NT2/D1 (cell line): Measurements from ENCODE around the gene C1D.
"Not testable (repeated sequence)": the region's sequence is repeated elsewhere in the genome, so short reads cannot be mapped to it uniquely, and the experiment has no call there.

Experiments used
- DNase-seq: peaks from one replicate; pipeline ENCODE4 v3.0.0-alpha.2; 2011; ENCODE audit warnings: low read depth, low spot score
- H3K27me3 ChIP-seq: 2 replicates; pipeline ENCODE4 v1.6.0; 2011; ENCODE audit warnings: mild to moderate bottlenecking; ENCODE audit not compliant: insufficient read length, insufficient read depth
- H3K36me3 ChIP-seq: 2 replicates; pipeline ENCODE4 v1.6.1; 2011; ENCODE audit warnings: mild to moderate bottlenecking, low read length, mixed read lengths; ENCODE audit not compliant: insufficient read depth, insufficient read length
- H3K4me1 ChIP-seq: 2 replicates; pipeline ENCODE4 v1.5.1; 2011; ENCODE audit not compliant: insufficient read depth, insufficient read length
- H3K4me3 ChIP-seq: 2 replicates; pipeline ENCODE4 v1.5.1; 2011; ENCODE audit warnings: low read depth; ENCODE audit not compliant: insufficient read length
- H3K9ac ChIP-seq: 2 replicates; pipeline ENCODE4 v1.6.0; 2011; ENCODE audit warnings: low read depth; ENCODE audit not compliant: insufficient read length
- H3K9me3 ChIP-seq: 2 replicates; pipeline ENCODE4 v1.5.1; 2011; ENCODE audit warnings: mild to moderate bottlenecking, low read length; ENCODE audit not compliant: insufficient read depth
- SUZ12 ChIP-seq: IDR thresholded peaks from 2 replicates; pipeline ENCODE4 v1.6.1; 2011; ENCODE audit not compliant: insufficient read length, insufficient read depth; ENCODE audit errors: extremely low read depth
- YY1 ChIP-seq: IDR thresholded peaks from 2 replicates; pipeline ENCODE4 v1.6.1; 2011; ENCODE audit not compliant: insufficient read length, insufficient read depth
- ZNF274 ChIP-seq: IDR thresholded peaks from 2 replicates; pipeline ENCODE4 v1.6.1; 2011; ENCODE audit warnings: mild to moderate bottlenecking, low read depth, low read length

The C1D gene

GRCh38 chr2:67997903-67998302 lies 64.9 kb downstream of the C1D start:
- Histone ChIP-seq H3K4me3 (no peak overlapping the region), H3K4me1 (no peaks in the 10 kb centered on the region), H3K36me3 (no peaks in the 10 kb centered on the region), H3K27me3 (no peaks in the 10 kb centered on the region), H3K9me3 (no peaks in the 10 kb centered on the region), H3K9ac (no peak overlapping the region)
- TF ChIP-seq YY1 = no peak
- no peak for TF ChIP-seq ZNF274
- DNase-seq = no peak

- H3K9me3 ChIP-seq = no peaks in the 10 kb centered on the region
- no peak for DNase-seq
- no peaks in the 10 kb centered on the region for H3K36me3 ChIP-seq
- H3K4me3 ChIP-seq = no peak overlapping the region
- no peak for TF ChIP-seq SUZ12
- no peak for TF ChIP-seq ZNF274
- TF ChIP-seq YY1 = no peak
- no peaks in the 10 kb centered on the region for H3K4me1 ChIP-seq
- H3K9ac ChIP-seq = no peak overlapping the region
- H3K27me3 ChIP-seq = no peaks in the 10 kb centered on the region
Measured at GRCh38 chr2:67997528-67997900, 65.3 kb downstream of the C1D start.

GRCh38 chr2:67996772-67997527 lies 65.9 kb downstream of the C1D start:
- Histone ChIP-seq H3K27me3 (no peaks in the 10 kb centered on the region), H3K36me3 (no peaks in the 10 kb centered on the region), H3K9ac (no peak overlapping the region), H3K4me1 (no peaks in the 10 kb centered on the region), H3K4me3 (no peak overlapping the region), H3K9me3 (no peaks in the 10 kb centered on the region)
- no peak for DNase-seq
- no peak for TF ChIP-seq ZNF274

- Histone ChIP-seq H3K27me3 (no peaks in the 10 kb centered on the region), H3K9me3 (no peaks in the 10 kb centered on the region), H3K36me3 (no peaks in the 10 kb centered on the region), H3K4me3 (no peak overlapping the region), H3K4me1 (no peaks in the 10 kb centered on the region), H3K9ac (no peak overlapping the region)
- no peak for DNase-seq
- TF ChIP-seq YY1 (no peak), ZNF274 (no peak), SUZ12 (no peak)
Measured at GRCh38 chr2:67994716-67995115, 68.1 kb downstream of the C1D start.

- not testable (repeated sequence) for H3K4me3 ChIP-seq, H3K9ac ChIP-seq, H3K27me3 ChIP-seq, H3K9me3 ChIP-seq, H3K4me1 ChIP-seq, H3K36me3 ChIP-seq, DNase-seq
Measured at GRCh38 chr2:67994069-67994468, 68.7 kb downstream of the C1D start.

GRCh38 chr2:67993329-67993728 lies 69.5 kb downstream of the C1D start:
- Histone ChIP-seq H3K27me3 (no peaks in the 10 kb centered on the region), H3K36me3 (no peaks in the 10 kb centered on the region), H3K4me1 (no peaks in the 10 kb centered on the region), H3K9ac (no peak overlapping the region), H3K4me3 (no peak overlapping the region), H3K9me3 (no peaks in the 10 kb centered on the region)
- no peak for DNase-seq
- TF ChIP-seq YY1 (no peak), ZNF274 (no peak)

- no peak for TF ChIP-seq SUZ12
- TF ChIP-seq ZNF274 = no peak
- TF ChIP-seq YY1 = no peak
- Histone ChIP-seq H3K36me3 (no peaks in the 10 kb centered on the region), H3K9me3 (no peaks in the 10 kb centered on the region)
Measured at GRCh38 chr2:67991456-67991855, 71.3 kb downstream of the C1D start.

More at GRCh38 chr2:67991456-67991855, 71.3 kb downstream of the C1D start:
- H3K4me1 ChIP-seq = no peaks in the 10 kb centered on the region
- DNase-seq = no peak
- no peak overlapping the region for H3K9ac ChIP-seq
- H3K4me3 ChIP-seq = no peak overlapping the region
- no peaks in the 10 kb centered on the region for H3K27me3 ChIP-seq
